Measurements from ENCODE around the gene ZNF530.

DNA sequence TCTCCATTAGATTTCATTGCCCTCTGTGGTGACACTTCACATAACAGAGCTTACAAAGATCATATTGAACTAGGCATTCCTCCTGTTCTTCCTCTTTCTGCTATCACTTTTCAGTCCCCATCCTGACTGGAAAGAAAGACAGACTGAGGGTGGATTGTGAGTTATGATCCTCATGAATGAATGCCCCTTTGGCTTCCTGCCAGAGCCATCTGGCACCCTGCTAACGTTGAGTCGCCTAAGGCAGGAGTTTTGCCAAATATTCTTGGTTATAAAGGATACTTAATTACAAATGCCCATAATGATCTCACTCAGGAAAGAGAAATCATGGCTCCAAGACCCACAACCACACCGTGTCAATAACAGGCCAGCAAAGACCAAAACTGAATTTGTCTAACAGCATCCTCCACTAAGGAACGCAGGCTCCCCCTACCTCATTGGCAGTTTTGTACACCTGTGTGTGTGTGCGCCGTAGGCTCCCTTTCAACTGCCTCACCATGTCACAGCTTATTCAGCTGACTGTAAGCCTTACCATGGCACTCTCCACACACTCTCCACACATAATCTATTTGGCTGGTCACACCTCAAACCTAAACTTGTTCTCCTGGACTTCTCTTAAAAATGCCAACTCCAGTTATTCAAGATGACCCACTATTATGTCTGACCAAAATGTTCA, 48.8 kb downstream of the ZNF530 start:
- TF ChIP-seq EZH2 (IDR thresholded peaks at IDR 0.05; ENCODE audit: insufficient read depth, poor library complexity, severe bottlenecking), result no peak
- no peak for TF ChIP-seq EZH2phosphoT487 (IDR thresholded peaks at IDR 0.05; ENCODE audit: insufficient read depth, low read depth)
